ENCODE data around the gene ZNF555.

DNA sequence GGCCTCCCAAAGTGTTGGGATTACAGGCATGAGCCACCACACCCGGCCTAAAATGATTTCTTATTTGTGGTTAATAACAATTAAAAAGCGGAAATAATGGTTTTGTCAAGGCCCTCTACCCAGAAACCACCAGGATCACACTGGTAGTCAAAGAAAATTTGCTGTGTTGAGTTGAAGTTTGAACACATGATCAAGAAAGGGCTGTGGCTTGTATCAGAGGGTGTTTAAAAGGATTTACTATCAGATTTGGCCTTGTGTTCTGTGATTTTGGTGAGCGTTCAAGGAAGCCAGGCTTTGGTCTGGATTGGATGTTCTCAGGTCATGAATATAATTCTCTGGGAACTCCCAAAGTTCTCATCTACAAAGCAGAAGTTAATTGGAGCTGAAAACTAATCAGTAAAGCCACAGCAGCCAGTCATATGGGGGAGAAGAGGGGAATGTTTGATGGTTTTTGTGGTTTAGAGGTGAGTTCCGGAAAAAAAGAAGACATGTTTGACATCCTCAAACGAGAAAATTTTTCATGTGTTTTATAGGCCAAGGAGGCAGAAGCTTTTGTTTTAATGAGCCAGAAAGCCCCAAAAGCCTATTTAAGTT is 15.3 kb downstream of the ZNF555 start:
- TF ChIP-seq, protein P1, sequence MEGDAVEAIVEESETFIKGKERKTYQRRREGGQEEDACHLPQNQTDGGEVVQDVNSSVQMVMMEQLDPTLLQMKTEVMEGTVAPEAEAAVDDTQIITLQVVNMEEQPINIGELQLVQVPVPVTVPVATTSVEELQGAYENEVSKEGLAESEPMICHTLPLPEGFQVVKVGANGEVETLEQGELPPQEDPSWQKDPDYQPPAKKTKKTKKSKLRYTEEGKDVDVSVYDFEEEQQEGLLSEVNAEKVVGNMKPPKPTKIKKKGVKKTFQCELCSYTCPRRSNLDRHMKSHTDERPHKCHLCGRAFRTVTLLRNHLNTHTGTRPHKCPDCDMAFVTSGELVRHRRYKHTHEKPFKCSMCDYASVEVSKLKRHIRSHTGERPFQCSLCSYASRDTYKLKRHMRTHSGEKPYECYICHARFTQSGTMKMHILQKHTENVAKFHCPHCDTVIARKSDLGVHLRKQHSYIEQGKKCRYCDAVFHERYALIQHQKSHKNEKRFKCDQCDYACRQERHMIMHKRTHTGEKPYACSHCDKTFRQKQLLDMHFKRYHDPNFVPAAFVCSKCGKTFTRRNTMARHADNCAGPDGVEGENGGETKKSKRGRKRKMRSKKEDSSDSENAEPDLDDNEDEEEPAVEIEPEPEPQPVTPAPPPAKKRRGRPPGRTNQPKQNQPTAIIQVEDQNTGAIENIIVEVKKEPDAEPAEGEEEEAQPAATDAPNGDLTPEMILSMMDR (IDR thresholded peaks at IDR 0.05 in 4 of 5, conservative IDR thresholded peaks at IDR 0.05 in 1 of 5) = no peak
- no peak for TF ChIP-seq POLR2A (IDR thresholded peaks at IDR 0.05)
